Measurements from ENCODE around the gene LRFN3. TPM values are rescaled to one million over a fixed set of nuclear protein-coding genes. Genes with fewer than 3 reads are reported as not detected.

The LRFN3 gene
- total and polyA plus RNA-seq, 4 donors, result 0.89 to 8.4 (median 2.1) TPM

GRCh38 chr19:35911790-35912189, 24.4 kb upstream of the LRFN3 start:
- no peak overlapping the region for H3K4me3 ChIP-seq (ENCODE audit: low read depth in 1 of 3, low read length in 3 of 3)
- no peaks in the 10 kb centered on the region for H3K4me1 ChIP-seq (ENCODE audit: control insufficient read depth in 4 of 4, insufficient read depth in 4 of 4, low read length in 3 of 4)
- no peak for TF ChIP-seq ATF3 (IDR thresholded peaks at IDR 0.05)
- no peak for TF ChIP-seq SP1 (IDR thresholded peaks at IDR 0.05)
- TF ChIP-seq, protein P1, sequence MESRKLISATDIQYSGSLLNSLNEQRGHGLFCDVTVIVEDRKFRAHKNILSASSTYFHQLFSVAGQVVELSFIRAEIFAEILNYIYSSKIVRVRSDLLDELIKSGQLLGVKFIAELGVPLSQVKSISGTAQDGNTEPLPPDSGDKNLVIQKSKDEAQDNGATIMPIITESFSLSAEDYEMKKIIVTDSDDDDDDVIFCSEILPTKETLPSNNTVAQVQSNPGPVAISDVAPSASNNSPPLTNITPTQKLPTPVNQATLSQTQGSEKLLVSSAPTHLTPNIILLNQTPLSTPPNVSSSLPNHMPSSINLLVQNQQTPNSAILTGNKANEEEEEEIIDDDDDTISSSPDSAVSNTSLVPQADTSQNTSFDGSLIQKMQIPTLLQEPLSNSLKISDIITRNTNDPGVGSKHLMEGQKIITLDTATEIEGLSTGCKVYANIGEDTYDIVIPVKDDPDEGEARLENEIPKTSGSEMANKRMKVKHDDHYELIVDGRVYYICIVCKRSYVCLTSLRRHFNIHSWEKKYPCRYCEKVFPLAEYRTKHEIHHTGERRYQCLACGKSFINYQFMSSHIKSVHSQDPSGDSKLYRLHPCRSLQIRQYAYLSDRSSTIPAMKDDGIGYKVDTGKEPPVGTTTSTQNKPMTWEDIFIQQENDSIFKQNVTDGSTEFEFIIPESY (IDR thresholded peaks at IDR 0.05), result no peak
- no peak for TF ChIP-seq CTCF (IDR thresholded peaks at IDR 0.05; ENCODE audit: low read depth, low read length, missing input control)
- no peak for TF ChIP-seq RAD21 (IDR thresholded peaks at IDR 0.05)
- TF ChIP-seq, protein P2, sequence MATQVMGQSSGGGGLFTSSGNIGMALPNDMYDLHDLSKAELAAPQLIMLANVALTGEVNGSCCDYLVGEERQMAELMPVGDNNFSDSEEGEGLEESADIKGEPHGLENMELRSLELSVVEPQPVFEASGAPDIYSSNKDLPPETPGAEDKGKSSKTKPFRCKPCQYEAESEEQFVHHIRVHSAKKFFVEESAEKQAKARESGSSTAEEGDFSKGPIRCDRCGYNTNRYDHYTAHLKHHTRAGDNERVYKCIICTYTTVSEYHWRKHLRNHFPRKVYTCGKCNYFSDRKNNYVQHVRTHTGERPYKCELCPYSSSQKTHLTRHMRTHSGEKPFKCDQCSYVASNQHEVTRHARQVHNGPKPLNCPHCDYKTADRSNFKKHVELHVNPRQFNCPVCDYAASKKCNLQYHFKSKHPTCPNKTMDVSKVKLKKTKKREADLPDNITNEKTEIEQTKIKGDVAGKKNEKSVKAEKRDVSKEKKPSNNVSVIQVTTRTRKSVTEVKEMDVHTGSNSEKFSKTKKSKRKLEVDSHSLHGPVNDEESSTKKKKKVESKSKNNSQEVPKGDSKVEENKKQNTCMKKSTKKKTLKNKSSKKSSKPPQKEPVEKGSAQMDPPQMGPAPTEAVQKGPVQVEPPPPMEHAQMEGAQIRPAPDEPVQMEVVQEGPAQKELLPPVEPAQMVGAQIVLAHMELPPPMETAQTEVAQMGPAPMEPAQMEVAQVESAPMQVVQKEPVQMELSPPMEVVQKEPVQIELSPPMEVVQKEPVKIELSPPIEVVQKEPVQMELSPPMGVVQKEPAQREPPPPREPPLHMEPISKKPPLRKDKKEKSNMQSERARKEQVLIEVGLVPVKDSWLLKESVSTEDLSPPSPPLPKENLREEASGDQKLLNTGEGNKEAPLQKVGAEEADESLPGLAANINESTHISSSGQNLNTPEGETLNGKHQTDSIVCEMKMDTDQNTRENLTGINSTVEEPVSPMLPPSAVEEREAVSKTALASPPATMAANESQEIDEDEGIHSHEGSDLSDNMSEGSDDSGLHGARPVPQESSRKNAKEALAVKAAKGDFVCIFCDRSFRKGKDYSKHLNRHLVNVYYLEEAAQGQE (IDR thresholded peaks at IDR 0.05), result no peak
- TF ChIP-seq MAX (IDR thresholded peaks at IDR 0.05), result no peak
- no peak for TF ChIP-seq HNF4G (IDR thresholded peaks at IDR 0.05)
- TF ChIP-seq YY1 (IDR thresholded peaks at IDR 0.05), result no peak
- no peak for TF ChIP-seq TAF1 (conservative IDR thresholded peaks at IDR 0.05)
- no peak for TF ChIP-seq NR2F2 (IDR thresholded peaks at IDR 0.05)
- no peak for DNase-seq (ENCODE audit: low spot score)
- H3K9ac ChIP-seq (ENCODE audit: low read depth in 1 of 2, low read length in 2 of 2), result no peak overlapping the region
- H3K9me3 ChIP-seq (ENCODE audit: control insufficient read depth in 4 of 4, low read length in 3 of 4), result no peaks in the 10 kb centered on the region
- H3K36me3 ChIP-seq (ENCODE audit: control insufficient read depth in 4 of 4, insufficient read depth in 3 of 4, low read depth in 1 of 4, low read length in 3 of 4), result no peaks in the 10 kb centered on the region
- no peak overlapping the region for H3K27ac ChIP-seq (ENCODE audit: low read depth in 1 of 2, low read length in 2 of 2)
- H3K27me3 ChIP-seq (ENCODE audit: control insufficient read depth in 4 of 4, insufficient read depth in 4 of 4, low read length in 3 of 4), result no peaks in the 10 kb centered on the region
- WGBS, result 63% methylated on average over 5 of the region's 5 CpGs

DNA sequence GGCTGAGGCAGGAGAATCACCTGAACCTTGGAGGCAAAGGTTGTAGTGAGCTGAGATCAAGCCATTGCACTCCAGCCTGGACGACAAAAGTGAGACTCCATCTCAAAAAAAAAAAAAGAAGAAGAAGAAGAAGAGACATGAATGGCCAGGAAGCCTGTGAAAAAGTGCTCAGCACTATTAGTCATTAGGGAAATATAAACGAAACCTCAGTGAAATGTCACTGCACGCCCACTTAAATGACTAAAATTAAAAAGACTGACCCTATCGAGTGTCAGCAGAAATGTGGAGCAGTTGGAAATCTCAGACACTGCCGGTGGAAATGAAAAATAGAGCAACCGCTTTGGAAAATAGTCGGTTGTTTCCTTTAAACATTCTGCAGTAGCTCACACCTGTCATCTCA, 22.6 kb upstream of the LRFN3 start:
- Histone ChIP-seq H3K27ac (ENCODE audit: low read depth in 1 of 2, low read length in 2 of 2) (no peak overlapping the region), H3K27me3 (ENCODE audit: control insufficient read depth in 4 of 4, insufficient read depth in 4 of 4, low read length in 3 of 4) (no peaks in the 10 kb centered on the region), H3K36me3 (ENCODE audit: control insufficient read depth in 4 of 4, insufficient read depth in 3 of 4, low read depth in 1 of 4, low read length in 3 of 4) (no peaks in the 10 kb centered on the region), H3K9me3 (ENCODE audit: control insufficient read depth in 4 of 4, low read length in 3 of 4) (no peaks in the 10 kb centered on the region), H3K9ac (ENCODE audit: low read depth in 1 of 2, low read length in 2 of 2) (no peak overlapping the region), H3K4me1 (ENCODE audit: control insufficient read depth in 4 of 4, insufficient read depth in 4 of 4, low read length in 3 of 4) (no peaks in the 10 kb centered on the region), H3K4me3 (ENCODE audit: low read depth in 1 of 3, low read length in 3 of 3) (no peak overlapping the region)
- WGBS, result 74% methylated on average over 7 of the region's 7 CpGs
- no peak for DNase-seq (ENCODE audit: low spot score)
- no peak for TF ChIP-seq FOXA1 (IDR thresholded peaks at IDR 0.05)
- TF ChIP-seq MAX (IDR thresholded peaks at IDR 0.05), result no peak
- TF ChIP-seq YY1 (IDR thresholded peaks at IDR 0.05), result no peak
- TF ChIP-seq FOXA2 (IDR thresholded peaks at IDR 0.05), result no peak
- TF ChIP-seq, protein P1 (IDR thresholded peaks at IDR 0.05), result no peak
- TF ChIP-seq NR2F2 (IDR thresholded peaks at IDR 0.05), result no peak
- TF ChIP-seq RAD21 (IDR thresholded peaks at IDR 0.05), result no peak
- TF ChIP-seq CTCF (IDR thresholded peaks at IDR 0.05; ENCODE audit: low read depth, low read length, missing input control), result no peak
- no peak for TF ChIP-seq JUND (IDR thresholded peaks at IDR 0.05)
- TF ChIP-seq SP1 (IDR thresholded peaks at IDR 0.05), result no peak
- no peak for TF ChIP-seq TAF1 (conservative IDR thresholded peaks at IDR 0.05)
- TF ChIP-seq GABPA (IDR thresholded peaks at IDR 0.05 in 1 of 2, conservative IDR thresholded peaks at IDR 0.05 in 1 of 2), result no peak

Data from liver (tissue), 9 donors.